ENCODE results near the gene ARMC8.
"Not testable (repeated sequence)": the region's sequence is repeated elsewhere in the genome, so short reads cannot be mapped to it uniquely, and the experiment has no call there.

ARMC8 gene

DNA sequence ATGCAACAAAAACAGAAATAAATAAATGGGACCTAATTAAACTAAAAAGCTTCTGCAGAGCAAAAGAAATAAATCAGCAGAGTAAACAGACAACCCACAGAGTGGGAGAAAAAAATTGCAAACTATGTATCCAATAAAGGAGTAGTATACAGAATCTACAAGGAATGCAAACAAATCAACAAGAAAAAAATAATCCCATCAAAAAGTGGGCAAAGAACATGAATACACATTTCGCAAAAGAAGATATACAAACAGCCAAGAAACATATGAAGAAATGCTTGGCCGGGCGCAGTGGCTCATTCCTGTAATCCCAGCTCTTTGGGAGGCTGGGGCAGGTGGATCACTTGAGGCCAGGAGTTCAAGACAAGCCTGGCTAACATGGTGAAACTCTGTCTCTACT, 44.9 kb upstream of the ARMC8 start:
- not testable (repeated sequence) for H3K27ac ChIP-seq (ENCODE audit: low read depth, low read length); H4K12ac ChIP-seq (ENCODE audit: low read depth, low read length); H2AFZ ChIP-seq (ENCODE audit: insufficient read depth, low read length, poor library complexity); H2BK12ac ChIP-seq (ENCODE audit: low read length); H3K79me2 ChIP-seq (ENCODE audit: control insufficient read depth, insufficient read depth, low read length, poor library complexity); H3K23ac ChIP-seq (ENCODE audit: low read length); H3K4me3 ChIP-seq (ENCODE audit: low read depth, low read length); H2BK120ac ChIP-seq (ENCODE audit: insufficient read depth, low read length, poor library complexity); H3K79me1 ChIP-seq (ENCODE audit: low read length); H3K9me3 ChIP-seq (ENCODE audit: insufficient read depth, low read depth, low read length); H3K4ac ChIP-seq (ENCODE audit: low read depth, low read length); H3K27me3 ChIP-seq (ENCODE audit: insufficient read depth, low read length); H2AK5ac ChIP-seq (ENCODE audit: low read length); H3K9ac ChIP-seq (ENCODE audit: low read length); H3K14ac ChIP-seq (ENCODE audit: low read length); H3K4me2 ChIP-seq (ENCODE audit: low read length); H2BK5ac ChIP-seq (ENCODE audit: low read depth, low read length, poor library complexity); H3K18ac ChIP-seq (ENCODE audit: low read length); H3K36me3 ChIP-seq (ENCODE audit: control insufficient read depth in 1 of 2, insufficient read depth in 2 of 2, low read length in 2 of 2); H4K8ac ChIP-seq (ENCODE audit: low read depth, low read length); H3K4me1 ChIP-seq (ENCODE audit: control insufficient read depth in 1 of 2, insufficient read depth in 2 of 2, low read length in 2 of 2); DNase-seq; H4K91ac ChIP-seq (ENCODE audit: low read depth, low read length)
- WGBS (ENCODE audit: extremely low coverage, insufficient coverage, insufficient read length) = no CpG with 5 or more reads among the region's 3 CpGs

DNA sequence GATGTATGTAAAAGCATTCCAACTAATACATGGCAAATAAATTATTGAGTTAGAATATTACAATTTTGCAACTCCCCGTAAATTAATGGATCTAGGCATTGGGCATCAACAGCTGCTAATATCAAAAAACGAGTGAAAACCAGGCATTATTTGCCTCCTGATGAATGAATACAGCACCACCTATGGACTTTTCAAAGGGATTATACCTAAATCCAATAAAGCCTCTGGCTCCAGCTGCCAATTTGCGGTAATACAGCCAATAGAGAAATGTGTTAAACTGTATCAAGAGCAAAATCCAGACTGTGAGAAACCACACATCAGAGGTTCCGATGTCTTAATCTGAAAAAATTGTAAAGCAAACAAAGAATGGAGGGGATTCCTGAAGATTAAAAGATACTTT, 38.6 kb upstream of the ARMC8 start:
- Histone ChIP-seq H3K27ac (ENCODE audit: low read depth, low read length) (no peak overlapping the region), H3K4me2 (ENCODE audit: low read length) (no peak overlapping the region), H3K4ac (ENCODE audit: low read depth, low read length) (no peak overlapping the region), H4K12ac (ENCODE audit: low read depth, low read length) (no peak overlapping the region), H2BK120ac (ENCODE audit: insufficient read depth, low read length, poor library complexity) (no peak overlapping the region), H4K8ac (ENCODE audit: low read depth, low read length) (no peak overlapping the region), H3K36me3 (ENCODE audit: control insufficient read depth in 1 of 2, insufficient read depth in 2 of 2, low read length in 2 of 2) (no peaks in the 10 kb centered on the region), H3K4me1 (ENCODE audit: control insufficient read depth in 1 of 2, insufficient read depth in 2 of 2, low read length in 2 of 2) (no peaks in the 10 kb centered on the region), H3K27me3 (ENCODE audit: insufficient read depth, low read length) (no peaks in the 10 kb centered on the region), H2AFZ (ENCODE audit: insufficient read depth, low read length, poor library complexity) (no peak overlapping the region), H3K79me1 (ENCODE audit: low read length) (no peaks in the 10 kb centered on the region), H3K14ac (ENCODE audit: low read length) (no peak overlapping the region), H3K18ac (ENCODE audit: low read length) (no peak overlapping the region), H2BK12ac (ENCODE audit: low read length) (no peak overlapping the region), H2AK5ac (ENCODE audit: low read length) (no peak overlapping the region), H3K4me3 (ENCODE audit: low read depth, low read length) (no peak overlapping the region), H3K79me2 (ENCODE audit: control insufficient read depth, insufficient read depth, low read length, poor library complexity) (no peaks in the 10 kb centered on the region), H3K23ac (ENCODE audit: low read length) (no peak overlapping the region), H3K9ac (ENCODE audit: low read length) (no peak overlapping the region), H4K91ac (ENCODE audit: low read depth, low read length) (no peak overlapping the region), H3K9me3 (ENCODE audit: insufficient read depth, low read depth, low read length) (no peaks in the 10 kb centered on the region), H2BK5ac (ENCODE audit: low read depth, low read length, poor library complexity) (no peak overlapping the region)
- no peak for DNase-seq
- WGBS (ENCODE audit: extremely low coverage, insufficient coverage, insufficient read length) = no CpG with 5 or more reads among the region's 4 CpGs

DNA sequence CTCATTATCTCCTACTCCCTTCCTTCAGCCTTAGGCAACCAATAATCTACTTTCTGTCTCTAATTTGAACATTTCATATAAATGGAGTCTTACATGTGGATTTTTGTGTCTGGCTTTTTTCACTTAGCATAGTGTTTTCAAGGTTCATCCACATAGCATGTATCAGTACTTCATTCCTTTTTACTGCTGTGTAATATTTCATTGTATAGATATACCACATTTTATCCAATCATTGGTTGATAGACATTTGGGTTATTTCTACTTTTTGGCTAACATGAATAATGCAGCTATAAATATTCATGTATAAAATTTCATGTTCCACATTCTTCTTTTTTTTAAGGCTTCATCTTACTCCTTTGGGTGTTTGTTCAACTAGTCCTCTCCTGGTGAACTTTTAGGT, 32.6 kb upstream of the ARMC8 start:
- Histone ChIP-seq H3K36me3 (ENCODE audit: control insufficient read depth in 1 of 2, insufficient read depth in 2 of 2, low read length in 2 of 2) (no peaks in the 10 kb centered on the region), H3K4me2 (ENCODE audit: low read length) (no peak overlapping the region), H3K27ac (ENCODE audit: low read depth, low read length) (no peak overlapping the region), H2AK5ac (ENCODE audit: low read length) (no peak overlapping the region), H3K27me3 (ENCODE audit: insufficient read depth, low read length) (no peaks in the 10 kb centered on the region), H4K91ac (ENCODE audit: low read depth, low read length) (no peak overlapping the region), H3K4me1 (ENCODE audit: control insufficient read depth in 1 of 2, insufficient read depth in 2 of 2, low read length in 2 of 2) (no peaks in the 10 kb centered on the region), H3K79me1 (ENCODE audit: low read length) (no peaks in the 10 kb centered on the region), H2BK12ac (ENCODE audit: low read length) (no peak overlapping the region), H3K14ac (ENCODE audit: low read length) (no peak overlapping the region), H2BK5ac (ENCODE audit: low read depth, low read length, poor library complexity) (no peak overlapping the region), H3K4me3 (ENCODE audit: low read depth, low read length) (no peak overlapping the region), H3K9me3 (ENCODE audit: insufficient read depth, low read depth, low read length) (no peaks in the 10 kb centered on the region), H3K18ac (ENCODE audit: low read length) (no peak overlapping the region), H4K8ac (ENCODE audit: low read depth, low read length) (no peak overlapping the region), H2AFZ (ENCODE audit: insufficient read depth, low read length, poor library complexity) (no peak overlapping the region), H3K23ac (ENCODE audit: low read length) (no peak overlapping the region), H3K9ac (ENCODE audit: low read length) (no peak overlapping the region), H3K4ac (ENCODE audit: low read depth, low read length) (no peak overlapping the region), H3K79me2 (ENCODE audit: control insufficient read depth, insufficient read depth, low read length, poor library complexity) (no peaks in the 10 kb centered on the region), H4K12ac (ENCODE audit: low read depth, low read length) (no peak overlapping the region), H2BK120ac (ENCODE audit: insufficient read depth, low read length, poor library complexity) (no peak overlapping the region)
- DNase-seq = no peak

DNA sequence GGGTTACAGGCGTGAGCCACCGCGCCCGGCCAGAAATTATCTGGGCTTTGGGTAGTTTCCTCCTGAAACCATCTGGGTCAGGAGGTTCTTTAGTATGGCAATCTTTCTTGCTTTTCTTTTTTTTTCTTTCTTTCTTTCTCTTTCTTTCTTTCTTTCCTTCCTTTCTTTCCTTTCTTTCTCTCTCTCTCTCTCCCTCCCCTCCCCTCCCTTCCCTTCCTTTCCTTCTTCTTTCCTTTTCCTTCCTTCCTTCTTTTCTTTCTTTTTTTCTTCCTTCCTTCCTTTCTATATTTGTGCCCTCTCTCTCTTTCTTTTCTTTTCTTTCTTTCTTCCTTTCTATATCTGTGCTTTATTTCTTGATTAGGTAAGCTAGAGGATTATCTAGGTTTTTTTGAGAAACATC, 29.4 kb upstream of the ARMC8 start:
- Histone ChIP-seq H3K4ac (ENCODE audit: low read depth, low read length) (no peak overlapping the region), H2AFZ (ENCODE audit: insufficient read depth, low read length, poor library complexity) (no peak overlapping the region), H3K9me3 (ENCODE audit: insufficient read depth, low read depth, low read length) (no peaks in the 10 kb centered on the region), H3K14ac (ENCODE audit: low read length) (no peak overlapping the region), H3K27me3 (ENCODE audit: insufficient read depth, low read length) (no peaks in the 10 kb centered on the region), H3K79me1 (ENCODE audit: low read length) (no peaks in the 10 kb centered on the region), H2BK12ac (ENCODE audit: low read length) (no peak overlapping the region), H3K27ac (ENCODE audit: low read depth, low read length) (no peak overlapping the region), H4K91ac (ENCODE audit: low read depth, low read length) (no peak overlapping the region), H3K18ac (ENCODE audit: low read length) (no peak overlapping the region), H3K36me3 (ENCODE audit: control insufficient read depth in 1 of 2, insufficient read depth in 2 of 2, low read length in 2 of 2) (peaks cover 2 to 6% of the 10 kb centered on the region in 2 experiments), H3K4me3 (ENCODE audit: low read depth, low read length) (no peak overlapping the region), H3K23ac (ENCODE audit: low read length) (no peak overlapping the region), H3K79me2 (ENCODE audit: control insufficient read depth, insufficient read depth, low read length, poor library complexity) (no peaks in the 10 kb centered on the region), H2BK5ac (ENCODE audit: low read depth, low read length, poor library complexity) (no peak overlapping the region), H3K9ac (ENCODE audit: low read length) (no peak overlapping the region), H2AK5ac (ENCODE audit: low read length) (no peak overlapping the region), H2BK120ac (ENCODE audit: insufficient read depth, low read length, poor library complexity) (no peak overlapping the region), H4K12ac (ENCODE audit: low read depth, low read length) (no peak overlapping the region), H3K4me1 (ENCODE audit: control insufficient read depth in 1 of 2, insufficient read depth in 2 of 2, low read length in 2 of 2) (no peaks in the 10 kb centered on the region), H4K8ac (ENCODE audit: low read depth, low read length) (no peak overlapping the region), H3K4me2 (ENCODE audit: low read length) (no peak overlapping the region)
- no CpG with 5 or more reads among the region's 4 CpGs for WGBS (ENCODE audit: extremely low coverage, insufficient coverage, insufficient read length)
- no peak for DNase-seq

DNA sequence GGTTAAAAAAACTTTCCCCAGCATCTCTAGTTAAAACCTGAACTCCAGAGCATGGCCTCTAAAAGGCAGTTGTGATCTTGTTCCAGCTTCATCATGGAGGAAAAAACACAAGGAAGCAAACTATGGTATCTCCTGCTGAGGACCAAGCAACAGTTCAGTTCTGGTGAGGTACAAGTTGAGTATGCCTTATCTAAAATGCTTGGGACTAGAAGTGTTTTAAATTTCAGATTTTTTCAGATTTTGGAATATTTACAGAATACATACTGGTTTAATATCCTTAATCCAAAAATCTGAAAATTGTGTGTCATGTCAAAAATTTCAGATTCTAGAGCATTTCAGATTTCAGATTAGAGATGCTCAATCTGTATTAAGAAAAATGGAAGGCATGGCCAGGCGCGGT, 22.0 kb upstream of the ARMC8 start:
- Histone ChIP-seq H2AFZ (ENCODE audit: insufficient read depth, low read length, poor library complexity) (no peak overlapping the region), H3K4me2 (ENCODE audit: low read length) (no peak overlapping the region), H2BK12ac (ENCODE audit: low read length) (no peak overlapping the region), H3K79me1 (ENCODE audit: low read length) (no peaks in the 10 kb centered on the region), H3K18ac (ENCODE audit: low read length) (no peak overlapping the region), H2BK120ac (ENCODE audit: insufficient read depth, low read length, poor library complexity) (no peak overlapping the region), H4K12ac (ENCODE audit: low read depth, low read length) (no peak overlapping the region), H3K79me2 (ENCODE audit: control insufficient read depth, insufficient read depth, low read length, poor library complexity) (no peaks in the 10 kb centered on the region), H3K36me3 (ENCODE audit: control insufficient read depth in 1 of 2, insufficient read depth in 2 of 2, low read length in 2 of 2) (peaks cover 23 to 24% of the 10 kb centered on the region in 2 experiments), H3K14ac (ENCODE audit: low read length) (no peak overlapping the region), H3K4ac (ENCODE audit: low read depth, low read length) (no peak overlapping the region), H3K4me1 (ENCODE audit: control insufficient read depth in 1 of 2, insufficient read depth in 2 of 2, low read length in 2 of 2) (no peaks in the 10 kb centered on the region), H2BK5ac (ENCODE audit: low read depth, low read length, poor library complexity) (no peak overlapping the region), H3K23ac (ENCODE audit: low read length) (no peak overlapping the region), H3K27ac (ENCODE audit: low read depth, low read length) (no peak overlapping the region), H3K4me3 (ENCODE audit: low read depth, low read length) (no peak overlapping the region), H4K8ac (ENCODE audit: low read depth, low read length) (no peak overlapping the region), H2AK5ac (ENCODE audit: low read length) (no peak overlapping the region), H3K9ac (ENCODE audit: low read length) (no peak overlapping the region), H3K9me3 (ENCODE audit: insufficient read depth, low read depth, low read length) (no peaks in the 10 kb centered on the region), H3K27me3 (ENCODE audit: insufficient read depth, low read length) (no peaks in the 10 kb centered on the region), H4K91ac (ENCODE audit: low read depth, low read length) (no peak overlapping the region)
- WGBS (ENCODE audit: extremely low coverage, insufficient coverage, insufficient read length) = no CpG with 5 or more reads among the region's 2 CpGs
- DNase-seq = peak; percentile 27 to 90

Data from trophoblast cell (in vitro differentiated cells and primary cell).